Nephron progenitor cell (in vitro differentiated cells): ENCODE data around the gene CNTNAP5.

ENCODE experiments used
- DNase-seq: peaks from one replicate; pipeline ENCODE4 v3.0.0; 2021
- H3K27ac Mint-ChIP-seq: 2 replicates; pipeline ENCODE4 v1.8.0; 2021; ENCODE audit warnings: mild to moderate bottlenecking, moderate library complexity, mixed read lengths
- H3K27me3 Mint-ChIP-seq: 2 replicates; pipeline ENCODE4 v1.8.0; 2021; ENCODE audit warnings: mild to moderate bottlenecking, low read depth, mixed read lengths; ENCODE audit not compliant: poor library complexity
- H3K36me3 Mint-ChIP-seq: 2 replicates; pipeline ENCODE4 v1.8.0; 2021; ENCODE audit warnings: low read depth, mixed read lengths
- H3K4me1 Mint-ChIP-seq: 2 replicates; pipeline ENCODE4 v1.8.0; 2021; ENCODE audit warnings: mixed read lengths
- H3K4me3 Mint-ChIP-seq: 2 replicates; pipeline ENCODE4 v1.8.0; 2021; ENCODE audit warnings: mild to moderate bottlenecking, moderate library complexity, mixed read lengths
- H3K9me3 Mint-ChIP-seq: 2 replicates; pipeline ENCODE4 v1.8.0; 2021; ENCODE audit warnings: mild to moderate bottlenecking, moderate library complexity, mixed read lengths
- TF ChIP-seq, protein P1 (sequence below): fragments of 200-600 bp; sonication (generic); IDR thresholded peaks from 2 replicates; pipeline ENCODE4 v1.5.0; 2021; ENCODE audit warnings: antibody characterized with exemption

The CNTNAP5 gene

DNA sequence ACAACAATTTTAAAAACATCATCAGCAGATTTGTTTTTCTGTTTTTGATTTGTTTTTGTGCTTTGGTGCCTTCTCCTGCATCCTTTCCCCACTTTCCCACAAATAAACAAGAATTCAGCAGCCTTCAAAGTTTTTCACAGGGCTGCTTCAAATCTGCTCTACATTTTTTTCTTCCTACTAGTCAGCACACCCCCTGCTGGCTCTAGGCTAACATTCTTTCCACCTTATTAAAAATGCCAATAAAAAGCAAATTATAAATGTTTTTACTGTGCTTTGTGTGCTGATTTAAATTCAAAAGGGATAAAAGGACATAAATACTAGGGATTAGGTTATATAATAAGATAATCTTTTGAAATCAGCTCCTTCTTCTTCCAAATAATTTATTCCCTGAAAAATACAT, 6.2 kb upstream of the CNTNAP5 start:
- Mint-ChIP-seq H3K4me3 (no peak overlapping the region), H3K27ac (no peak overlapping the region), H3K36me3 (no peaks in the 10 kb centered on the region), H3K27me3 (peaks cover 32% of the 10 kb centered on the region), H3K9me3 (no peaks in the 10 kb centered on the region), H3K4me1 (peaks cover under 1% of the 10 kb centered on the region)
- TF ChIP-seq, protein P1, sequence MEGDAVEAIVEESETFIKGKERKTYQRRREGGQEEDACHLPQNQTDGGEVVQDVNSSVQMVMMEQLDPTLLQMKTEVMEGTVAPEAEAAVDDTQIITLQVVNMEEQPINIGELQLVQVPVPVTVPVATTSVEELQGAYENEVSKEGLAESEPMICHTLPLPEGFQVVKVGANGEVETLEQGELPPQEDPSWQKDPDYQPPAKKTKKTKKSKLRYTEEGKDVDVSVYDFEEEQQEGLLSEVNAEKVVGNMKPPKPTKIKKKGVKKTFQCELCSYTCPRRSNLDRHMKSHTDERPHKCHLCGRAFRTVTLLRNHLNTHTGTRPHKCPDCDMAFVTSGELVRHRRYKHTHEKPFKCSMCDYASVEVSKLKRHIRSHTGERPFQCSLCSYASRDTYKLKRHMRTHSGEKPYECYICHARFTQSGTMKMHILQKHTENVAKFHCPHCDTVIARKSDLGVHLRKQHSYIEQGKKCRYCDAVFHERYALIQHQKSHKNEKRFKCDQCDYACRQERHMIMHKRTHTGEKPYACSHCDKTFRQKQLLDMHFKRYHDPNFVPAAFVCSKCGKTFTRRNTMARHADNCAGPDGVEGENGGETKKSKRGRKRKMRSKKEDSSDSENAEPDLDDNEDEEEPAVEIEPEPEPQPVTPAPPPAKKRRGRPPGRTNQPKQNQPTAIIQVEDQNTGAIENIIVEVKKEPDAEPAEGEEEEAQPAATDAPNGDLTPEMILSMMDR, result peak; percentile 14
- DNase-seq, result no peak

DNA sequence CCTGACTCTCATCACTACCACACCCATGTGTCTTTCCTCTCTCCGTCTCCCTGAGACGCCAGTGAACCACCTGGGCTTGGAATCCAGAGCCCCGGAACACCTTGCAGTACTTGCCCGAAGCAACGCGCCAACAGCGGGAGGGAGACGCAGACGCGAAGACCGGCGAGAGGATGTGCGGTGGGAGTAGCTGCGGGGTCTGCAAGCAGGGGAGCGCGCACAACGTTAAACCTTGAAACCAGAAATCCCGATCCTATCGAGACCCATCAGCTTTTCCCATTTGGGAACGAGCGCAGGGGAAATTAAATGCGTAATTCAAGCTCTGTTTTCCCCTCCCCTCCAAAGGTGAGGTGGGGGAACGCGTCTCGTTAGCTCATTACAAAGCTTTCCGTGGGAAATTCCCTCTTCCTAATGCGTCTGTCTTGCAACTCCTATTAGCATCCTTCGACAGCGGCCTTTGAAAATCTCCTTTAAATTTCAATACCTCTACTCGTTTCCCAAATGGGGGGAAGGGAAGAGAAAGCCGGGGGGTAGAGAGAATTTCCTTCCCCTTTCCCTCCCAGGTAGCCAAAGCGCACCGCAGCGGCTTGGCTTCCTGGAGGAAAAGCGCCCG, 421 bp upstream of the CNTNAP5 start:
- Mint-ChIP-seq H3K4me3 (peak overlapping the region; percentile 78), H3K27me3 (peaks cover 67% of the 10 kb centered on the region), H3K27ac (no peak overlapping the region), H3K4me1 (peaks cover 17% of the 10 kb centered on the region), H3K9me3 (no peaks in the 10 kb centered on the region), H3K36me3 (no peaks in the 10 kb centered on the region)
- DNase-seq, result peak; percentile 27
- TF ChIP-seq, protein P1, result no peak

DNA sequence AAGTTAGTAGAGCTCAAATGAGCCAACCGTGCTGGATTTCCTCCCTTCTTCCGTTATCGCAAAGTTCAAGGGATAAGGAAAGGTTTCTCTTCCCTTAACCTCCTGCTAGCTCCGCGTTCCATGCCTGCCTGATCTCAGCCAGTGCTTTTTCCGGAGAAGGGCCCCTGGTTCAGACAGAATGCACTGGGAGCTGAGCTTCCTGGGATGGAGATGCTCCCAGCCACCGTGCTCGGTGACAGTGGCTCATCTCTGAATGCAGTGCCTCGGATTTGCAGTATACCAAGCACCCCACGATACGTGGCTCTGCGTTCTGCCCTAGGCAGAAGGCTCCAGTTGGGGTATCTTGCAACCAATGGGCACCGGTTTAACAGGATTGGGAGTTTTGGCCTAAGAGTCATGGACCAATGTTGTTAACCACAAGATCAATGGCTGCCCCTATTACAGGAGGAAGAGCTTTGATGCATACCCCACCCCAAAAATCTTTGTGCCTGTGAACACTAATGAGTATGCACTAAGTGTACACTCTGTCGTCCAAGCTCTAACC, 876 bp downstream of the CNTNAP5 start:
- H3K4me1 Mint-ChIP-seq, result peaks cover 17% of the 10 kb centered on the region
- no peak for DNase-seq
- no peaks in the 10 kb centered on the region for H3K9me3 Mint-ChIP-seq
- H3K27me3 Mint-ChIP-seq, result peaks cover 67% of the 10 kb centered on the region
- H3K36me3 Mint-ChIP-seq, result no peaks in the 10 kb centered on the region
- TF ChIP-seq, protein P1, result no peak
- H3K27ac Mint-ChIP-seq, result no peak overlapping the region
- H3K4me3 Mint-ChIP-seq, result peak overlapping the region; percentile 78

DNA sequence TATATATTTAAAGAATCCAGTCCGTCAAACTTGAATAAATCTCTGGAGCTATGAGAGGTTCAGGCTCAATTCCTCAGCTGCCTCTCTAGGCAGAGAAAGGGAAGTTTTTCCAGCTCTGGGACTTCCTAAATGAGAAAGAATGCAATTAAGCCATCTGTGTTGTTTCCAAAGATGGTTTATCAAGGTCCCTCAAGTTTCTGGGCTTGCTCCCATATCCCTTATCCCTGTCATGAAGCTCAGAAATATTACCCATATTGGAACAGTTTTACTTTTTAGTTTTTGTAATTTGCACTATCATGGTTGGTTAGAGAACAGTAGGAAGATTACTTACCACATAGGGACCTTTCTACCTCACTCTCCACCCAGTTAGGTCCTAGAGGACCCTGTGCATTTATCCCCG, 1.4 kb downstream of the CNTNAP5 start:
- TF ChIP-seq, protein P1, result no peak
- peaks cover 62% of the 10 kb centered on the region for H3K27me3 Mint-ChIP-seq

DNA sequence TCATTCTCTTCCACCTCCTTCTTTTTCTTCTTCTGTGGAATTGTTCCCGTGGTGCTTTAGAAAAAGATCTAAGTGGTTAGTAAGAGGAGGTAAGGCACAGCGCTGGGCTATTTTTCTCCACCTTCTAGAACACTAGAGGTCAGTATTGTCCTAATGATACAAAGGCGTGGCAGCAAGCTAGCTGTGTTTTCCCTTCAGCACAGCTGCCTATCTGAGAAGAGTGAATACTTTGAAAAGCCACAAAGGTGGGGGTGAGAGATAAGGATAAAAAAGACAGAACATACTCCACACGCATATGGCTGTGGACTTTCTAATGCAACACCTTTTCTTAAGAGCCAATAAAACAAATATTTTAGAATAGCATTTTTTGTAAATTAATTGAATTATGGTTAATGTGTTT, 2.1 kb downstream of the CNTNAP5 start:
- H3K27me3 Mint-ChIP-seq, result peaks cover 55% of the 10 kb centered on the region
- H3K4me3 Mint-ChIP-seq, result no peak overlapping the region
- peak; percentile 27 for DNase-seq

More for the DNA sequence above, 1.4 kb downstream of the CNTNAP5 start:
- Mint-ChIP-seq H3K36me3 (no peaks in the 10 kb centered on the region), H3K4me3 (no peak overlapping the region), H3K4me1 (peaks cover 17% of the 10 kb centered on the region), H3K9me3 (no peaks in the 10 kb centered on the region), H3K27ac (no peak overlapping the region)
- DNase-seq, result no peak

More for the DNA sequence above, 2.1 kb downstream of the CNTNAP5 start:
- TF ChIP-seq, protein P1, result peak; percentile 72
- Mint-ChIP-seq H3K36me3 (no peaks in the 10 kb centered on the region), H3K9me3 (no peaks in the 10 kb centered on the region), H3K27ac (no peak overlapping the region), H3K4me1 (peaks cover 17% of the 10 kb centered on the region)
